DOHH2 (cell line): ENCODE results near the gene ADGRF3.

ENCODE experiments used
- EZH2phosphoT487 ChIP-seq: fragments of 200-600 bp; sonication (generic); IDR thresholded peaks from 2 replicates; pipeline ENCODE4 v1.6.1; 2017; ENCODE audit warnings: borderline replicate concordance, mild to moderate bottlenecking, antibody characterized with exemption, low read length, moderate library complexity, mixed read lengths
- TF ChIP-seq, protein P1 (sequence below): fragments of 200-600 bp; sonication (generic); IDR thresholded peaks from one replicate; pipeline ENCODE4 v1.5.1; 2014; ENCODE audit warnings: antibody characterized with exemption, mild to moderate bottlenecking, low read depth, low read length; ENCODE audit not compliant: poor library complexity, severe bottlenecking

DNA sequence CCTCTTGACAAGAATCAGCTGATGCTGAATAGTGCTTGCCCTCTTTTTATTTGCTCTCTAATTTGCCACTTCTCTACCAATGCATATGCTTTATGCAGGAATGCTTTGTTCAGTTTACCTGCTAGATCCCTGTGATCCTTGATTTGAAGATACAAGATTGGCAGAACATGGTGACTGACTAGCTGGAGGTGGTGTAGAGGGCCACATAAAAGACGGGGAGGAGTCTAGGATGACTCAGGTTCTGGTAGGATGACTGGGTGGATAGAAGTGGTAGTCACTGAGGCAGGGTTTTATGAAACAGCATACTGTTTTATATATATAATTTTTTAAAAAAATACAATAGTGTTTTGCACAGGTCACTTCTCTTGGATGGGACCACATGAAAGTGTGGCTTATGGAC, 6.3 kb upstream of the ADGRF3 start:
- TF ChIP-seq, protein P1, sequence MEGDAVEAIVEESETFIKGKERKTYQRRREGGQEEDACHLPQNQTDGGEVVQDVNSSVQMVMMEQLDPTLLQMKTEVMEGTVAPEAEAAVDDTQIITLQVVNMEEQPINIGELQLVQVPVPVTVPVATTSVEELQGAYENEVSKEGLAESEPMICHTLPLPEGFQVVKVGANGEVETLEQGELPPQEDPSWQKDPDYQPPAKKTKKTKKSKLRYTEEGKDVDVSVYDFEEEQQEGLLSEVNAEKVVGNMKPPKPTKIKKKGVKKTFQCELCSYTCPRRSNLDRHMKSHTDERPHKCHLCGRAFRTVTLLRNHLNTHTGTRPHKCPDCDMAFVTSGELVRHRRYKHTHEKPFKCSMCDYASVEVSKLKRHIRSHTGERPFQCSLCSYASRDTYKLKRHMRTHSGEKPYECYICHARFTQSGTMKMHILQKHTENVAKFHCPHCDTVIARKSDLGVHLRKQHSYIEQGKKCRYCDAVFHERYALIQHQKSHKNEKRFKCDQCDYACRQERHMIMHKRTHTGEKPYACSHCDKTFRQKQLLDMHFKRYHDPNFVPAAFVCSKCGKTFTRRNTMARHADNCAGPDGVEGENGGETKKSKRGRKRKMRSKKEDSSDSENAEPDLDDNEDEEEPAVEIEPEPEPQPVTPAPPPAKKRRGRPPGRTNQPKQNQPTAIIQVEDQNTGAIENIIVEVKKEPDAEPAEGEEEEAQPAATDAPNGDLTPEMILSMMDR: no peak
- no peak for TF ChIP-seq EZH2phosphoT487
